GM18505 (cell line): ENCODE results near the gene NUP62.

ENCODE experiments used
- ATAC-seq: cut with Tn5 transposase; IDR thresholded peaks from one replicate; pipeline ENCODE4 v1.9.1; 2021; ENCODE audit not compliant: unreplicated experiment
- POLR2A ChIP-seq: IDR thresholded peaks from 4 replicates; pipeline ENCODE4 v1.6.1; 2011; ENCODE audit warnings: borderline replicate concordance; ENCODE audit not compliant: insufficient read depth, insufficient read length; ENCODE audit errors: extremely low read depth

The NUP62 gene

DNA sequence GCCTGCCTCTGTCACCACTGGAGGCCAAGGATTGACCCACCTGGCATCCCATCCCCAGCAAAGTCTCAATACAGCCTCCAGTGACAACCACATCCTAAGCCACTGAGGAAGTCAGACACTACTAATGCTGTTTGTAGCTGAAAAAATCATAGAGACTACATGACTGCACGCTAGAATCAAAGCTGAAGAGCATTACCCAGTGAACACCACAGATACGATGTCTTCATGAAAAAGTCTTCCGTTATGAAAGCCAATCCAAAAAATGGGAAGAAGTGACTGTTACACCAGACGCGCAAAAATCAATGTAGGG, 11.1 kb upstream of the NUP62 start:
- TF ChIP-seq POLR2A: no peak
- ATAC-seq: no peak

DNA sequence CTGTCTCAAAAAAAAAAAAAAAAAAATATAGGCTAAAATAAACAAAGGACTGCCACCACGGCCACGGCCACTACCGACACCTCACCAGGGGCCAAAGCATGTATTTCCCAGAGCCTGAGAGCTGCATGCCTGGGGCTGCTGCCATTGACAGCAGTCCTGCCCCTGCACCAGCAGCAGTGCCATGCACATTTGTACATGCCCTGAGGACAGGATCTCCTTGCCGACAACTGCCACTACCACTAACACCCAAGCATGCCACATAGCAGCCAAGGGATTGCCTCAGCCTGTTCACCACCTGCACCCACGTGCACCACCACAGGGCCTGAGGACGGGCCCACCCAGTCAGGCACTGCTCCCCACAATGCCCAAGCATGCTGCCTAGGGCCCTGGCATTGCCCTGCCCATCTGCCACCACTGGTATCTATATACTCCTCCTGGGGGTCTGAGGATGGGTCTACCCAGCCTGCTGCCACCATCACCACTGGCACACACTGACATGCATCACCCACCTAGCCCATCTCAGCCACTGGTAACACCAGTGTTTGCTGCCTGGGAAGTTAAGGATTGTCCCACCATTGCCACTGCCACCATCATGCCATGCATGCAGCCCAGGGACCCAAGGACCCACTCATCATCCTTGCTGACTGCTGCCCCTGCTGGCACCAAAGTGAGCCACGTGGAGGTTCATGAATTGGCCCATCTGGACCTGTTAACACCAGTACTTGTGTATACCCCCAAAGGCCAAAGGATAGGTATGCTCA, 10.6 kb upstream of the NUP62 start:
- TF ChIP-seq POLR2A: no peak
- ATAC-seq: no peak

DNA sequence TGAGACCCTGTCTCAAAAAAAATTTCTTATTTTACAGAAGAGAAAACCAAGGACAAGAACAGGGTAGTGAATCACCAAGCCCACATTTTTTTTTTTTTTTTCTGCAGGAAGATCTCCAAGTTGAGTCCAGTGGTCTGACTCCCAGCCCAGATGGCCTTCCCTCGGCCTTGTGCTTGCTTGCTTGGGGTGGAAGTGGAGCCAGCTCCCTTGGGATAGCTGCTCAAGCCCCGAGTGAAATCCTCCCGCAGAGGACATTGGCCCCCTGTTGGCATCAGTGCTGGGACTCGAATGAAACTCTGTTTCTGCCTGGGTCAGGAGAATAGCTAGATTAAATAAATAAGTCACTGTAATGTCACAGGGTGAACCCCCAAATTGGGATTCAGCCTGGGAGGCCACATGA, 9.4 kb upstream of the NUP62 start:
- TF ChIP-seq POLR2A: no peak
- ATAC-seq: no peak

DNA sequence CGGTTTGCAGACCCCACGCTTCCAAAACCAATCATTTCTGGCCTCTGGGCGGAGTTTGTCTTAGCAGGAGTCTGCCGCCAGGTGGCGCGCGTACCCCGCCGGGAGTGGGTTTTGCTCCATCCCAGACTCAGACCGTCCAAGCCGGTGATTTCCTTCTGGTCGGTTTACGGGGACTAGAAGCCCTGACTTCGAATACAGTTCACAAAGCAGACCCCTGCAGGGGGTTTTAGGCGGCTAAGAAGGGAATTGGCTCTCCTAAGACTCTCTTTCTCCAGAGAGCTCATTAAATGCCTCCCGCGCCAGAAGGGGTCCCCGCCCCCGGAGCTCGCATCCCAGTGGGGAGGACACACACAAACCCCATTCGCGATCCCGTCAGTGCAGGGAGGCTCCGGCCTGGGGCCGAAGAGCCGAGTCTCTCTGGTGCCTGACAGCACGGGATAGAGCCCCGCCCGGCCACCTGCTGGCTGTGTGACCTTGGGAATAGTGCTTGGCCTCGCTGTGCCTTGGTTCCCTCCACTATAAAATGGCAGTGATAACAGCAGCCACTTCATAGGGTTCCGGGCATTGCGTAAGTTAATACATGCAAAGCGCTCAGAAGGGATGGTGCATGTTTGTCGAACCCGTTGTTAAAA, 8.6 kb upstream of the NUP62 start:
- ATAC-seq: no peak
- TF ChIP-seq POLR2A: no peak

DNA sequence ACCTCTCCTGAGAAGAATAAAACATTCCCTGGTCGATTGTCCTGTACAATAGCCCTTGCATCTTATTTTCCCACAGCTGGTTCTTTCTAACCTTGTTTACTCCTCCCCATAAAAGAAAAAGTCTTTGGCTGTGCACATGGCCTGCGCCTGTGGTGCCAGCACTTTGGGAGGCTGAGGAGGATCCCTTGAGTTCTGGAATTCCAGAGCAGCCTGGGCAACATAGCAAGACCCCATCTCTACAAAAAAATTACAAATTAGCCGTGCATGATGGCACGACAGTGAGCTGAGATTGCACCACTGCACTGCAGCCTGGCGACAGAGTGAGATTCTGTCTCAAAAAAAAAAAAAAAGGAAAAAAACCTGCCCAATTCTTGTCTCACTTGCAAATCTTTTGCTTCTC, 7.2 kb upstream of the NUP62 start:
- no peak for ATAC-seq
- TF ChIP-seq POLR2A: no peak

DNA sequence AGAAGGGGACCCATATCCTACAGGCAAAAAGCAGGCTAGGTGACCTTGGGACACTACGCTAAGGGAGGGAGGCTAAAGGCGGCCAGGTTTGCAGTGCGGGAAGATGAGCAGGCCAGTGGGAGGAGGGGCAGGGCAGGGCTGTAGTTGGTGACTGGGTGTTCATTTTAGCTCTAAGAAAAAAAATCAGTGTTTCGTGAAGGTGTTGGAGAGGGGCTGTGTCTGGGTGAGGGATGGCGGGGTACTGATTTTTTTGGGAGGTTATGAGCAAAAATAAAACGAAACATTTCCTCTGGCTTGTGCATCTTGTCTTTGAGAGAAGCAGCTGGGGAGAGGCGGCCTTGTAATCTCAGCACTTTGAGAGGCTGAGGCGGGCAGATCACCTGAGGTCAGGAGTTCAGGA, 4.3 kb upstream of the NUP62 start:
- no peak for ATAC-seq
- peak; percentile 50 for TF ChIP-seq POLR2A

DNA sequence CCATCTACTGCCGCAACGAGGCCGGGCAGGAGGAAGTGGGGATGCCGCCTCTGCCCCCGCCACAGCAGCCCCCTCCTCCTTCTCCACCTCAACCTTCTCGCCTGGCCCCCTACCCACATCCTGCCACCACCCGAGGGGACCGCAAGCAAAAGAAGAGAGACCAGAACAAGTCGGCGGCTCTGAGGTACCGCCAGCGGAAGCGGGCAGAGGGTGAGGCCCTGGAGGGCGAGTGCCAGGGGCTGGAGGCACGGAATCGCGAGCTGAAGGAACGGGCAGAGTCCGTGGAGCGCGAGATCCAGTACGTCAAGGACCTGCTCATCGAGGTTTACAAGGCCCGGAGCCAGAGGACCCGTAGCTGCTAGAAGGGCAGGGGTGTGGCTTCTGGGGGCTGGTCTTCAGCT, 3.4 kb upstream of the NUP62 start:
- ATAC-seq: no peak
- peak; percentile 21 for TF ChIP-seq POLR2A

DNA sequence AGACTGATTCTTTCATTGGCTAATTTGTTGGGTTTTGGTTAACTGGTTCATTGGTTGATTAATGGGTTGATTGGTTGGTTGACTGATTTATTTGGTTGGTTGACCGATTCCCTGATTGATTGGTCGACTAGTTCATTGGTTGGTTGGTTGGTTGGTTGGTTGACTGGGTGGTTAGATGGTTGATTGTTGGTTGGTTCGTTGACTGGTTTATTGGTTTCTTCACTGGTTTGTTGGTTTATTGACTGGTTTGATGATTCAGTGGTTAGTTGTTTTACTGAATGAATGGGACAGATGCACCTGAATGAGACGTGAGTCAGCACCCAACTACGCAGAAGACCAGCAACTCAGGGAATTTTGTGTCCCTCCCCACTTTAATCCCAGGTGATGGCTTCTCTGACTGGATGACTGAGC, 2.7 kb upstream of the NUP62 start:
- ATAC-seq: no peak
- TF ChIP-seq POLR2A: no peak

DNA sequence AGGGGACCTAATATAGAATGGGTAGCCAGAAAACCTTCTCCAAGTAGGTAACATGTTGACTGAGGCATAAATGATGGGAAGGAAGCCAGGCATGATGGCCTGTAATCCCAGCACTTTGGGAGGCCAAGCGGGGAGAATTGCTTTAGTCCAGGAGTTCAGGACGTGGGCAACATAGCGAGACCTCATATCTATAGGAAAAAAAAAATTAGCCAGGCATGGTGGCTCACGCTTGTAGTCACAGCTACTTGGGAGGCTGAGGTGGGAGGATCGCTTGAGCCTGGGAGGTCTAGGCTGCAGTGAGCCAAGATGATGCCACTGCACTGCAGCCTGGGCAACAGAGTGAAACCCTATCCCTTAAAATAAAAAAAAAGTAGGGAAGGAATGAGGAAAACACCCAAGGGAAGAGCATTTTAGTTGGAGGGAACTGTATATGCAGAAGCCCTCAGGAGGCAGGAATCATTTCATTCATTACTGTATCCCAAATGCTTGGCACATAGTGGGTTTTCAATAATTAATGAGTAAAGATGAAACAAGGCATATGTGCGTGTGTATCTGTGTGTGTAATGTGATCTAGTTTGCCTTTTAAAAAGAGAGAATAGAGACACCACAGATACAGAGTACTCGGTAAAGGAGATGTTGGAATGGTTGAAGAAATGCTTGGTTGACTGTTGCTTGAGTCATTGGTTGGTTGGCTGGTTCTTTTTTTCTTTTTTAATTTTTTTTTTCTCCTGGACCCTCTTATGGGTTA, 2.2 kb upstream of the NUP62 start:
- peak; percentile 39 for TF ChIP-seq POLR2A
- no peak for ATAC-seq

DNA sequence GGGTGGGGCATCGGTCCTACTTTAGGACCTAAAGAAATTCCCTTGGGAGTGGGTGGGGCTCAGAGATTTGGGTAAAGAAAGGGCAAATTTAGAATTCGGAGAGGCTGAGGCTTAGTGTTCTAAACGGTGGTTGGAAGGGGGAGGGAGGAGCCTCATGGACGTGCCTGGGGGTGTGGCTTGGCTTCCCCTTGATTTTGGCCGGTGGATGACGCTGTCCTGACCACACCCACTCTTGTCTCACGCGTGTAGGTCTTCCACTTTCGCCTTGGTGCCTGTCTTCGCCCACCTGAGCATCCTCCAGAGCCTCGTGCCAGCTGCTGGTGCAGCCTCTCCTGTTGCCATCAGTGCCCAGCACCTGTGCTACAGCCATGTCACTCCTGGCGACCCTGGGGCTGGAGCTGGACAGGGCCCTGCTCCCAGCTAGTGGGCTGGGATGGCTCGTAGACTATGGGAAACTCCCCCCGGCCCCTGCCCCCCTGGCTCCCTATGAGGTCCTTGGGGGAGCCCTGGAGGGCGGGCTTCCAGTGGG, 1.2 kb upstream of the NUP62 start:
- peak; percentile 50 for TF ChIP-seq POLR2A
- ATAC-seq: no peak

DNA sequence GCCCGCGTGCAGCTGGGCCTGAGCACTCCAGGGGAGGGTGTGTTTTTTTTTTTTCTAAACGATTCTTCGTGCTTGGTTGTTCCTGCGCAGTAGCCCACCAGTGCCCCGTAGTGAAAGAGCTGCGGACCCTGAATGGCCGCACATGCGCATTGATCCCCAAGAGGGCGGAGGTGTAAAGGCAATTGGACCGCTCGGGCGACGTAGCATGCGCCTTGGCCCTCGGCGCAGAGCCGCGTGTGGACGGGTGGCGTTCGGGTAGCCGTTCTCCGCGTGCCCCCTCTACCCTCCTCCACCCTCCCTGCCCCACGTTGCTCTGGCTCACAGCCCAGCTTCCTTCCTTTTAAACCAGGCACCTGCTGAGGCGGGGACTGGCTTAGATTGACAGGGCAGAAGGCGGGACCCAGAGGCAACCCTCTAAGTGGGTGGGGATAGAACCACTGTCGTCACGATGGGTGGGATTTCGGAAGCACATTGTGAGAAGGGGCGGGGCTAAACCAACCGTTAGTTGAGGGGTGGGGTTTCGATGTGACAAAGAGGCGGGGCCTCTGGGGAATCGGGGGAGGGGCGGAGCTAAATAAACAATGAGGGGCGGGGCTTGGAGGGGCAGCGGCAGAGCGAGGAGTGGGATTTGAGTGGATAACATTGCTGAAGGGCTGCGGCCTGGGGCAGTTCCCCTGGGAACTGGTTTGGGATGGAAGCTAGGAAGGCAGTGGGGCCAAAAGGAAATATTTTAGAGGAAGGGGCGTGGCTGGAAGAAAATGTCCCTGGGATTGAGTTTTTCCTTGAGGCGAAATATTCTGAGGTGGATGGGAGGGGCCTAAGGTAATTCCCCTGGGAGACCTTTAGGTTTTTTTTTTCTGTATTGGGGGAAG, 543 bp upstream of the NUP62 start:
- peak; percentile 55 for ATAC-seq
- TF ChIP-seq POLR2A: peak; percentile 91

DNA sequence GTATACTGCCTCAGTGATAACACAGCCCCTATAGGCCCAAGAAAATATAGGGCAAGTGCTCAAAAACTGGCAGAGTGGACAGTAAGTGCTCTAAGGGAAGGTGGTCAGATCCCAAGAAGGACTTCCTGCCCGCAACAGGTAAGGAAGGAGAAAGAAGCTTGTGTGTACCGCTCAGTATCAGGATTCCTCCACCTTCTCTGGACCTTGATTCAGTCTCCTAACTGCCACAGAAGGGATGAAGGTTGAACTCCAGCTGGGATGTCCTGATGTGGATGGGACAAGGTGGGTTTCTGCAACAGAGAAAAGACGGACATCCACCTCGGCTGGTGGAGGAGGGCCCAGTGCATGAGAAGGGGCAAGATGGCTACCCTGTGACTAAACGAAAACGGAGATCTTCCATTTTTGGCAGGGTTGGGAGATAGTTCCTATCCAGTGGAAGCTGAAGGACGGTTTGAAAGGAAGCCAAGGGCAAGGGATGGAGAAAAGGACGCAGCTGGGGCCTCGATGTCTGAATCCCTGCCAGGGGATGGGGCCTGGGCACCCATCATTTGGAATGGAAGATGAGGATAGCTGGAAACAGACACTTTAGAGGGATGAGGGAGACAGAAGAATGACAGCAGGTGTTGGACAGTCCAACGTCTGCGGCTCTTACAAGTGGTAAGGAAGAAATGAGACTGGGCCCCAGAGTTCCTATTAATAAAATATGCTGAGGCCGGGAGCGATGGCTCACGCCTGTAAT, 1.6 kb downstream of the NUP62 start:
- TF ChIP-seq POLR2A: no peak
- no peak for ATAC-seq
